GM20000 (cell line): ENCODE results near the gene DCC.

ENCODE experiments used
- DNase-seq: peaks from one replicate; pipeline ENCODE4 v3.0.0; 2012; ENCODE audit warnings: low spot score
- CTCF ChIP-seq: IDR thresholded peaks from 2 replicates; pipeline ENCODE4 v1.5.1; 2012; ENCODE audit warnings: mild to moderate bottlenecking, control low read depth; ENCODE audit errors: extremely low read depth, missing control alignments

DCC gene

DNA sequence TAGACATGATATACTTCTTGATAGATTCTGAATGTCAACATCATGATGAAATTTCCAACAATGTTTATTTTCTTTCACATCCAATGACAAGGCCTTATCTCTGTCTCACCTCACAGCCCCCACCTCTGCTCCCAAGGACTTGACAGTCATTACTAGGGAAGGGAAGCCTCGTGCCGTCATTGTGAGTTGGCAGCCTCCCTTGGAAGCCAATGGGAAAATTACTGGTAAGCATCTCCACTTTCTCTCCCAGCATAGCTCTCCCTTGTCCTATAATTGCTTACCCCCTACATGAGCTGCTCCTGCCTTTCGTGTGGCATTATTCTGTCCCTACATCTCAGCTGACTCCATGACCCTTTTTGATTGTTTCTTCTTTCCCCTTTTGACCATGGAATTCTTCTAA lies 1062.7 kb downstream of the DCC start:
- no peak for DNase-seq
- no peak for TF ChIP-seq CTCF

DNA sequence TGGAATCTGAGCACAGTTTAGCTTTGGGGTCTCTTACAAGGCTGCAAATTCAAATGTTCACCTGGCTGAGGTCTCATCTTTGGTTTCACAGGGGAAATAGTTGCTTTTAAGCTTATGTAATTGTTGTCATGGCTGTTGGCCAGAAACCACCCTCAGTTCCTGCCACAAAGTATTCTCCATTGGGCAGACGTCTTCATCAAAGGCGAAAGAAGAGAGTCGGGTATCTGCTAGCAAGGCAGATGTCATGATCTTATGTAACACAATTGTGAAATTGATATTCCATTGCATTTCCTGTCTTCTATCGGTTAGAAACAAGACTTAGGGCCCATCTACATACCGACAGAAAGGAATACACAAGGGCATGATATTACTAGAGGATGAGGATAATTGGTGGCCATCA lies 1068.3 kb downstream of the DCC start:
- no peak for DNase-seq
- TF ChIP-seq CTCF = no peak

DNA sequence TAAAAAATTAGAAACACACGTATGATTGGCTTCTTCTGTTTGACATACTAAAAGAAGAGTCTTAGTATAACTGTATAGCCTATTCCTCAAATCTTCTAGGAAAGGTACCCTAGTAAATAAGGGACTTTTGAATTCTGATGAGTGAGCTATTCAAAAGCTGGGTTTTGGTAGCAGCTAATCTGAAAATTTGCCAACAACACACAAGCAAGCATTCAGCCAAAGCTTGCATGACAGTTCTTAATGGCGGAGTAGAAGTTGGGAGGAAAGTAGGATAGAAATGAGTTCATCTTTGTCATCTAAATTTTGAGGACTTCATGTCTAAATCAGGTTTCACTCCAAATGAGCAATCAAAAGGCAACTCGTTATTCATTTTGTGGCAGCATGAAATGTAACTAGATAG lies 1071.5 kb downstream of the DCC start:
- no peak for TF ChIP-seq CTCF
- DNase-seq = no peak

DNA sequence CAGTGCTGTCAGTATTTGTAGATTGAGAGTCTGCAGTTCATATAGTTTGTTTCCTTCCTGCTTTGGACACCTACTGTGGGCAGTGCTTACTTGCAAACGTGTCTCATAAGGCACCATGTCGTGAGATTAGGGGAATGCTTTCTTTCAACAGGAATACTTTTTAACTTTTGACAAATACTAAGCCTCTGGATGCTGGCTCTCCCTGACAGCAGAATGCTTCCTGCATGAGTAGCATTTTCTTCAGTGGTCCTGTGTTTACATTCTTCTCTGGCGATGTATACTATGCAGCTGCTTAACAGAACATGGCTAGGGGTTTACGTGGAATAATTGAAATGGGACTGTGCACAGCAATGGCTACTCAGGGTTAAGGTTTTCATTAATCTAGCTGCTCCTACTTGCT lies 1077.0 kb downstream of the DCC start:
- no peak for DNase-seq
- no peak for TF ChIP-seq CTCF

DNA sequence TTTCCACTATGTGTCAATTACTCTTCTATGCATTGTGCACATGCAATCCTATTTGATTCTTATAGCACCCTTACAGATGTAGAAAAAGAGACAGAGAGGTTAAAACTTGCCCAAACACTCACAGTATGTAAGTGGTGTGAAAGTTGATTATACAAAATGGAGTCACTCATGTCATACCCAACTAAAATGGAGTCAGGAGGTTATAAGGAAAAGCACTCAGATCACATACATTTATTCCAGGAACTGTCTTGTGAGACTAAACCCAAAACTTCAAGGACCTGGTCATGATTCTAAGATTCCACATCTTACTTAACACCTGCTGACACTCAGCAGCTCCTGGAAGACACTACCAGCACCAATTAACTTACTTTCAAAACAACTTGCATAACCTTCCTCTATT lies 1081.9 kb downstream of the DCC start:
- DNase-seq = no peak
- no peak for TF ChIP-seq CTCF

DNA sequence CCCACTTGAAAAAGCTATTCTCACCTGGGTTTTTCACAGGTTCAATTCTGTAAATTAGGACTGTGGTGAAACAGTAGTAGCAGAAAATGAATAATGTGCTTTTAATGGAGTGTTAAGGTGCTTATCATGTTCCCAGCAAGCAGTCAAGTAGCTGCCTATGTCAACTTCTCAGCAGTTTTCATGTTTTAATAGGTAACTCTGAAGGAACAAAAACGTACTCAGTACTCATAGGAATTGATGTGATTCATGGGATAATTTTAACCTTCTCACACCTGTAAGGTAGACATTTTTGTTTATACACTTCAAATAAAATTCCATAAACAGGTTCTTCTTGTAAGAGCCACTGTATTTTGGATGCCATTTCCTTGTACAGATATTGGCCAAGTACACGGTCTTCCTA lies 1082.9 kb downstream of the DCC start:
- DNase-seq = no peak
- TF ChIP-seq CTCF = no peak

GRCh38 chr18:53426666-53427184 lies 1086.7 kb downstream of the DCC start:
- no peak for DNase-seq
- TF ChIP-seq CTCF = no peak
